ENCODE results near the gene QSOX2. TPM values are rescaled to one million over a fixed set of nuclear protein-coding genes. Genes with fewer than 3 reads are reported as not detected.

The QSOX2 gene
- total RNA-seq, 1 donor from 2014 or later = 15.6 TPM

Other genes with a start within 250 kb of the QSOX2 start
- gene NACC2, start 150.5 kb downstream of the QSOX2 start, total RNA-seq = 3.2 and 3.7 TPM in 2 replicates
- 51.4 and 53.9 TPM in 2 replicates for gene TMEM250, start 126.9 kb downstream of the QSOX2 start, total RNA-seq
- not detected in 2 replicates for gene LHX3, start 40.7 kb downstream of the QSOX2 start, total RNA-seq
- gene CCDC187, start 58.3 kb upstream of the QSOX2 start, total RNA-seq = 0.02 TPM in 1 of 2 replicates, not detected in the other
- gene GPSM1, start 81.7 kb upstream of the QSOX2 start, total RNA-seq = 10.7 and 11.4 TPM in 2 replicates
- 18.8 and 20.0 TPM in 2 replicates for gene DNLZ, start 117.9 kb upstream of the QSOX2 start, total RNA-seq
- 3.8 TPM in 2 replicates for gene CARD9, start 127.9 kb upstream of the QSOX2 start, total RNA-seq
- gene SNAPC4, start 154.4 kb upstream of the QSOX2 start, total RNA-seq = 13.2 and 15.2 TPM in 2 replicates
- gene ENTR1, start 164.8 kb upstream of the QSOX2 start, total RNA-seq = 65.1 and 69.9 TPM in 2 replicates
- 58.5 and 62.4 TPM in 2 replicates for gene PMPCA, start 164.8 kb upstream of the QSOX2 start, total RNA-seq
- gene INPP5E, start 194.0 kb upstream of the QSOX2 start, total RNA-seq = 18.5 and 19.5 TPM in 2 replicates
- gene SEC16A, start 237.2 kb upstream of the QSOX2 start, total RNA-seq = 71.0 and 72.5 TPM in 2 replicates

Measured in T-helper 2 cell treated with Interferon-gamma antibody and Interleukin-4, amounts not matched to agents 100 ng/mL and 5 ng/mL, for 36 hours (primary cell).